K562 (cell line): ENCODE measurements around the gene PTPRO. TPM values are rescaled to one million over a fixed set of nuclear protein-coding genes. Genes with fewer than 3 reads are reported as not detected.

ENCODE experiments used
- ATAC-seq: fragments of 200-7000 bp; cut with Tn5 transposase; 3 replicates; pipeline ENCODE4 v1.9.1; 2020; ENCODE audit warnings: moderate library complexity
- BruUV-seq: library from RNA; stranded (reverse); fragments of 400-500 nt; replicated peaks from 2 replicates; lab custom pipeline; 2021; lab: Mats Ljungman, UMichigan
- CTCF ChIA-PET: fragments of 300-600 bp; formaldehyde crosslinking; extraction: SDS; loops from one replicate; lab custom pipeline; 2021; ENCODE audit warnings: low intra/inter-chr PET ratio; lab: Yijun Ruan, JAX
- POLR2A ChIA-PET: fragments of 300-600, 350-650 bp; sonication (Branson Sonifier 250); formaldehyde crosslinking; extraction: SDS; loops from one replicate; lab custom pipeline; 2021; ENCODE audit warnings: antibody characterized with exemption, inconsistent platforms; lab: Yijun Ruan, JAX
- DNase-seq, 4 experiments: peaks; one replicate each; pipeline versions ENCODE4 v3.0.0 to v3.0.0-alpha.2; 2011 to 2018; ENCODE audit warnings: low spot score in 3 of 4, mixed read lengths in 3 of 4; ENCODE audit errors: extremely low read depth in 1 of 4
- FAIRE-seq: peaks from 2 replicates; lab custom pipeline; 2011; peaks lifted over from hg19 to GRCh38; lab: Jason Lieb, UNC
- H2AFZ ChIP-seq: 2 replicates; pipeline ENCODE4 v1.6.0; 2011; ENCODE audit warnings: low read depth, low read length, control low read depth, inconsistent platforms
- H3K27ac ChIP-seq: fragments of 200-600 bp; 3 replicates; pipeline ENCODE4 v1.8.0; 2011; ENCODE audit warnings: low read depth, mild to moderate bottlenecking, control low read depth, inconsistent platforms, low read length, moderate library complexity, mixed read lengths; ENCODE audit errors: extremely low read depth
- H3K27me3 ChIP-seq, 2 experiments: fragments of 300-600 bp in 1 of 2; 2 replicates in 1 of 2; 3 replicates in 1 of 2; pipeline versions ENCODE4 v1.6.0 to v1.8.0; 2011; ENCODE audit warnings: inconsistent platforms in 2 of 2, low read length in 2 of 2, mild to moderate bottlenecking in 1 of 2, mixed read lengths in 1 of 2, moderate library complexity in 1 of 2; ENCODE audit not compliant: control insufficient read depth in 2 of 2, insufficient read depth in 2 of 2
- H3K36me3 ChIP-seq: fragments of 300-600 bp; 3 replicates; pipeline ENCODE4 v1.8.0; 2011; ENCODE audit warnings: mild to moderate bottlenecking, low read length, inconsistent platforms; ENCODE audit not compliant: control insufficient read depth, insufficient read depth
- H3K4me1 ChIP-seq, 2 experiments: fragments of 200-600 bp in 1 of 2; replicated peaks in 1 of 2; 2 replicates in 1 of 2; 3 replicates in 1 of 2; pipeline versions ENCODE4 v1.5.1 to v1.8.0; 2011; ENCODE audit warnings: inconsistent platforms in 2 of 2, low read length in 2 of 2, mild to moderate bottlenecking in 1 of 2, mixed read lengths in 1 of 2, moderate library complexity in 1 of 2; ENCODE audit not compliant: control insufficient read depth in 2 of 2, insufficient read depth in 2 of 2
- H3K4me2 ChIP-seq: 2 replicates; pipeline ENCODE4 v1.6.1; 2011; ENCODE audit warnings: low read length, control low read depth, inconsistent platforms, mixed read lengths; ENCODE audit not compliant: insufficient read depth
- H3K4me3 ChIP-seq: fragments of 200-600 bp; sonication (generic), shearing (Covaris generic); 2 replicates; pipeline ENCODE4 v1.5.1; 2016; ENCODE audit warnings: control low read depth, inconsistent platforms
- H3K79me2 ChIP-seq: fragments of 200-600 bp; 3 replicates; pipeline ENCODE4 v1.8.0; 2011; ENCODE audit warnings: low read length, inconsistent platforms; ENCODE audit not compliant: control insufficient read depth, insufficient read depth
- H3K9ac ChIP-seq, 2 experiments: 2 replicates each; pipeline versions ENCODE4 v1.6.0 to v1.6.1; 2011; ENCODE audit warnings: low read depth in 2 of 2, low read length in 2 of 2, control low read depth in 1 of 2, inconsistent platforms in 1 of 2, mild to moderate bottlenecking in 1 of 2, mixed read lengths in 1 of 2; ENCODE audit not compliant: insufficient read depth in 1 of 2
- H3K9me1 ChIP-seq: one replicate; pipeline ENCODE4 v1.6.0; 2011; ENCODE audit warnings: inconsistent platforms, mild to moderate bottlenecking, low read length, moderate library complexity; ENCODE audit not compliant: control insufficient read depth, insufficient read depth
- H3K9me3 ChIP-seq: replicated peaks from 2 replicates; pipeline ENCODE4 v1.5.1; 2011; ENCODE audit warnings: low read depth, low read length, inconsistent platforms; ENCODE audit not compliant: control insufficient read depth, insufficient read depth
- H4K20me1 ChIP-seq: replicated peaks from 2 replicates; pipeline ENCODE4 v1.6.1; 2011; ENCODE audit warnings: low read length, inconsistent platforms, mixed read lengths; ENCODE audit not compliant: control insufficient read depth, insufficient read depth
- BHLHE40 ChIP-seq: IDR thresholded peaks from 2 replicates; pipeline ENCODE4 v1.6.1; 2011; ENCODE audit warnings: low read length, improper control_type of control experiment
- CBX5 ChIP-seq: IDR thresholded peaks from 2 replicates; pipeline ENCODE4 v1.6.1; 2014; ENCODE audit warnings: low read depth, borderline replicate concordance
- CUX1 ChIP-seq: fragments of 200-800 bp; sonication (Bioruptor generic); IDR thresholded peaks from 2 replicates; pipeline ENCODE4 v1.6.1; 2016; ENCODE audit warnings: missing genetic modification characterization, missing compliant biosample characterization
- JUNB ChIP-seq: fragments of 450-650 bp; formaldehyde crosslinking; conservative IDR thresholded peaks from 2 replicates; pipeline ENCODE4 v1.4.0; 2020; ENCODE audit warnings: mild to moderate bottlenecking
- NFATC3 ChIP-seq: fragments of 450-650 bp; IDR thresholded peaks from 2 replicates; pipeline ENCODE4 v1.6.1; 2017; ENCODE audit warnings: mild to moderate bottlenecking
- PRMT5 ChIP-seq: sonication (generic); formaldehyde crosslinking; IDR thresholded peaks from 2 replicates; pipeline ENCODE4 v1.5.0; 2020; ENCODE audit warnings: missing genetic modification reagents
- SMARCE1 ChIP-seq: fragments of 450-650 bp; IDR thresholded peaks from 2 replicates; pipeline ENCODE4 v1.7.1; 2016; ENCODE audit warnings: mild to moderate bottlenecking
- ZFP36 ChIP-seq: fragments of 150-350 bp; IDR thresholded peaks from 2 replicates; pipeline ENCODE4 v1.6.1; 2018; ENCODE audit warnings: low read length, low read depth; ENCODE audit not compliant: partially characterized antibody
- ZNF511 ChIP-seq: sonication (generic); formaldehyde crosslinking; IDR thresholded peaks from 2 replicates; pipeline ENCODE4 v1.8.0; 2022; ENCODE audit warnings: mild to moderate bottlenecking, missing genetic modification reagents
- WGBS: fragments of 100-300 bp; shearing (Covaris generic); methylation state at CpG from one replicate; pipeline ENCODE4 v1.1.6; 2016; ENCODE audit warnings: low coverage, mixed read lengths; ENCODE audit not compliant: insufficient coverage; ENCODE audit errors: missing lambda C conversion rate; 5-methylcytosine and 5-hydroxymethylcytosine counted together
- in situ Hi-C: fragments of 300-500 bp; cut with MboI; formaldehyde crosslinking; loops from 4 replicates; pipeline ENCODE4 v1.15.0; 2018; ENCODE audit warnings: inconsistent platforms, mixed read lengths
- intact Hi-C: fragments of 100-400 bp; cut with micrococcal nuclease; formaldehyde crosslinking; loops from 2 replicates; pipeline ENCODE4 v1.14.2; 2022
- polyA plus RNA-seq, 8 experiments: library from polyadenylated mRNA; depleted of rRNA in 4 of 8; stranded (reverse) in 5 of 8; unstranded in 3 of 8; fragments of >200 nt; fragmentation: Nextera tagmentation in 2 of 8; fragmentation: Illumina TruSeq in 1 of 8; extraction: Ambion mirVana in 2 of 8; extraction: Trizol in 1 of 8; gene quantifications; 2 replicates each; pipeline versions ENCODE4 v1.2.1 to v1.2.3, GENCODE V29; 2011 to 2014; ENCODE audit warnings: inconsistent platforms in 1 of 8, missing spikeins in 1 of 8
- total RNA-seq, 7 experiments: library from RNA; depleted of rRNA in 6 of 7; stranded (reverse); fragments of >200 nt in 6 of 7; fragmentation: Illumina TruSeq in 2 of 7; extraction: Trizol in 2 of 7; gene quantifications; 2 replicates each; pipeline versions ENCODE4 v1.2.1 to v1.2.3, GENCODE V29; 2011 to 2021; ENCODE audit warnings: low replicate concordance in 1 of 7
- TF ChIP-seq, protein P1 (sequence below): fragments of 250-450 bp; sonication (Bioruptor Pico); IDR thresholded peaks from 2 replicates; pipeline ENCODE4 v1.5.0; 2021

Gene PTPRO
- total and polyA plus RNA-seq, 9 of the 15 experiments (the other 6 are each of a cell fraction or from before 2014, with no cell fraction given) = 0.22 TPM; not detected in 8

DNA sequence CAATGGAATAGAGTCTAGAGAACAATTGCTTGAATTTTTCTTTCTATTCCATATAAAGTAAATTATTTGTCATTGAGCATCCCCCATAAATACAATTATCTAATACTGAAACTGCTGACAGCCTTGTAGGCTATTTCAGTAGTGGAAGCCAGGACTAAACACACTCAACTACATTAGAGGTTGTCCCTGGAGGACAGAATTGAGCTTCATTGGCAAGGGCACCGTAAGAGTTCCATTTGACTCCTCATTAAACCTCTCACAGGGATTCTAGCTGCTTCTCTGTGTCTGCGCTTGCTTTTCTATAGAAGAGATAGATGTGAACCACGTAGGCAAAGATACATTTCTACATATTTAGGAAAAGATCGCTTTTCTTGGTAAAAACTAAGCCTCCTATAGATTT lies 3.5 kb upstream of the PTPRO start:
- H4K20me1 ChIP-seq = no peaks in the 10 kb centered on the region
- POLR2A ChIA-PET = no interaction called here
- ATAC-seq (no peak), FAIRE-seq (no peak), DNase-seq (no peak)
- H3K4me1 ChIP-seq = no peaks in the 10 kb centered on the region
- H2AFZ ChIP-seq = no peak overlapping the region
- in situ Hi-C loops (no loop called here), intact Hi-C loops (no loop called here)
- H3K9me1 ChIP-seq = no peaks in the 10 kb centered on the region
- no peak overlapping the region for H3K4me3 ChIP-seq
- TF ChIP-seq NFATC3 (no peak), CUX1 (CRISPR knock-in tag) (no peak), ZNF511 (CRISPR knock-in tag) (no peak), SMARCE1 (no peak), ZFP36 (no peak), JUNB (no peak), CBX5 (no peak), PRMT5 (CRISPR knock-in tag) (no peak), BHLHE40 (no peak)
- TF ChIP-seq, protein P1, sequence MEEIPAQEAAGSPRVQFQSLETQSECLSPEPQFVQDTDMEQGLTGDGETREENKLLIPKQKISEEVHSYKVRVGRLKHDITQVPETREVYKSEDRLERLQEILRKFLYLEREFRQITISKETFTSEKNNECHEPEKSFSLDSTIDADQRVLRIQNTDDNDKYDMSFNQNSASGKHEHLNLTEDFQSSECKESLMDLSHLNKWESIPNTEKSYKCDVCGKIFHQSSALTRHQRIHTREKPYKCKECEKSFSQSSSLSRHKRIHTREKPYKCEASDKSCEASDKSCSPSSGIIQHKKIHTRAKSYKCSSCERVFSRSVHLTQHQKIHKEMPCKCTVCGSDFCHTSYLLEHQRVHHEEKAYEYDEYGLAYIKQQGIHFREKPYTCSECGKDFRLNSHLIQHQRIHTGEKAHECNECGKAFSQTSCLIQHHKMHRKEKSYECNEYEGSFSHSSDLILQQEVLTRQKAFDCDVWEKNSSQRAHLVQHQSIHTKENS (CRISPR knock-in tag) = no peak
- WGBS = 49% methylated on average over 4 of the region's 4 CpGs
- H3K9ac ChIP-seq = no peak overlapping the region
- H3K4me2 ChIP-seq = no peak overlapping the region
- H3K79me2 ChIP-seq = no peaks in the 10 kb centered on the region
- no peaks in the 10 kb centered on the region for H3K27me3 ChIP-seq
- BruUV-seq = no TSS peak
- CTCF ChIA-PET = no interaction called here
- H3K9me3 ChIP-seq = no peaks in the 10 kb centered on the region
- H3K36me3 ChIP-seq = no peaks in the 10 kb centered on the region
- H3K27ac ChIP-seq = no peak overlapping the region
